SK-N-MC (cell line): Measurements from ENCODE around the gene NETO1.

Experiments
- EZH2 ChIP-seq: fragments of 200-600 bp; sonication (generic); IDR thresholded peaks from one replicate; pipeline ENCODE4 v1.6.1; 2017; ENCODE audit warnings: antibody characterized with exemption
- FOXP2 ChIP-seq: optimal IDR thresholded peaks from 2 replicates; pipeline ENCODE3; 2011; ENCODE audit warnings: mild to moderate bottlenecking, moderate library complexity; ENCODE audit not compliant: insufficient read depth; ENCODE audit errors: extremely low read length, control extremely low read depth
- POLR2AphosphoS5 ChIP-seq: IDR thresholded peaks from 2 replicates; pipeline ENCODE4 v1.6.1; 2012; ENCODE audit warnings: mild to moderate bottlenecking, low read depth, low read length, borderline replicate concordance

- TF ChIP-seq EZH2 = no peak
- no peak for TF ChIP-seq POLR2AphosphoS5
- TF ChIP-seq FOXP2 = no peak
Observed at GRCh38 chr18:72823345-72823744, 44.4 kb downstream of the NETO1 start.
